ENCODE measurements around the gene ABHD12. TPM values are rescaled to one million over a fixed set of nuclear protein-coding genes. Genes with fewer than 3 reads are reported as not detected.

ABHD12 gene
- total and polyA plus RNA-seq, 4 experiments from 2014 or later = 25.9 to 30.9 (median 29.6) TPM

- Histone ChIP-seq H3K27ac (ENCODE audit: low read depth, low read length) (no peak overlapping the region), H3K36me3 (ENCODE audit: insufficient read depth, low read length) (peaks cover 5% of the 10 kb centered on the region), H3K4me1 (ENCODE audit: insufficient read depth, low read length) (no peaks in the 10 kb centered on the region), H3K9me3 (ENCODE audit: control insufficient read depth in 1 of 2, low read length in 2 of 2) (no peaks in the 10 kb centered on the region), H3K4me3 (ENCODE audit: low read length in 2 of 2) (no peak overlapping the region), H3K27me3 (ENCODE audit: insufficient read depth, low read length) (no peaks in the 10 kb centered on the region)
- no peaks in the 10 kb centered on the region for H3K27me3 Mint-ChIP-seq
- ChIA-PET POLR2A (ENCODE audit: partially characterized antibody) (no interaction called here), CTCF (ENCODE audit: partially characterized antibody) (interaction anchor here (0.7 to 4.0 kb wide), 7 partner anchors 7 to 1195 kb away, joined by 3 to 52 read pairs (median 5); no protein-coding TSS in a partner anchor)
- H3K4me3 Mint-ChIP-seq = no peak overlapping the region
- H3K27ac Mint-ChIP-seq = peak overlapping the region in 4 of 7 donors; percentile 32 to 62 (median 44)
- H3K4me1 Mint-ChIP-seq = peaks cover 0 to 4% (median 2%) of the 10 kb centered on the region in 4 donors
- H3K9me3 Mint-ChIP-seq = no peaks in the 10 kb centered on the region
- intact Hi-C loops (cut with micrococcal nuclease) = loop anchor here (10.0 kb wide), 1 partner anchor 302 kb away; the partner anchor contains the start of gene APMAP
- peaks cover 7 to 32% of the 10 kb centered on the region in 2 donors for H3K36me3 Mint-ChIP-seq
- peak; percentile 7 to 32 (median 15) for DNase-seq
Measured at GRCh38 chr20:25296094-25297093, 94.2 kb downstream of the ABHD12 start.

GRCh38 chr20:25295386-25296093 is 95.1 kb downstream of the ABHD12 start:
- H3K36me3 ChIP-seq (ENCODE audit: insufficient read depth, low read length) = peaks cover 5% of the 10 kb centered on the region
- no peak overlapping the region for H3K27ac ChIP-seq (ENCODE audit: low read depth, low read length)
- no peak overlapping the region for H3K4me3 Mint-ChIP-seq
- no peak overlapping the region for H3K4me3 ChIP-seq (ENCODE audit: low read length in 2 of 2)
- H3K27ac Mint-ChIP-seq = peak overlapping the region in 3 of 7 donors; percentile 12 to 47 (median 32)
- peak in 1 of 5 donors; percentile 4 for DNase-seq
- POLR2A ChIA-PET (ENCODE audit: partially characterized antibody) = no interaction called here
- H3K36me3 Mint-ChIP-seq = peaks cover 7 to 29% of the 10 kb centered on the region in 2 donors
- H3K9me3 Mint-ChIP-seq = no peaks in the 10 kb centered on the region
- no peaks in the 10 kb centered on the region for H3K4me1 ChIP-seq (ENCODE audit: insufficient read depth, low read length)
- intact Hi-C loops (cut with micrococcal nuclease) = loop anchor here (10.0 kb wide), 1 partner anchor 301 kb away; the partner anchor contains the start of gene APMAP
- H3K27me3 Mint-ChIP-seq = no peaks in the 10 kb centered on the region
- peaks cover 0 to 4% (median 2%) of the 10 kb centered on the region in 4 donors for H3K4me1 Mint-ChIP-seq
- H3K27me3 ChIP-seq (ENCODE audit: insufficient read depth, low read length) = no peaks in the 10 kb centered on the region
- CTCF ChIA-PET (ENCODE audit: partially characterized antibody) = interaction anchor here (0.7 to 4.0 kb wide), 10 partner anchors 8 to 1194 kb away, joined by 3 to 52 read pairs (median 4); no protein-coding TSS in a partner anchor
- no peaks in the 10 kb centered on the region for H3K9me3 ChIP-seq (ENCODE audit: control insufficient read depth in 1 of 2, low read length in 2 of 2)

- no peak overlapping the region for H3K4me3 Mint-ChIP-seq
- intact Hi-C loops (cut with micrococcal nuclease) = loop anchor here (1.0 to 10.0 kb wide), 2 partner anchors 105 to 300 kb away; partner anchors contain the start of gene APMAP
- no peaks in the 10 kb centered on the region for H3K9me3 Mint-ChIP-seq
- H3K27ac Mint-ChIP-seq = peak overlapping the region in 4 of 7 donors; percentile 41 to 72 (median 55)
- no peaks in the 10 kb centered on the region for H3K27me3 ChIP-seq (ENCODE audit: insufficient read depth, low read length)
- peak; percentile 33 to 44 (median 42) for DNase-seq
- ChIA-PET POLR2A (ENCODE audit: partially characterized antibody) (no interaction called here), CTCF (ENCODE audit: partially characterized antibody) (interaction anchor here (1.2 to 4.0 kb wide), 9 partner anchors 9 to 1193 kb away, joined by 3 to 52 read pairs (median 5); no protein-coding TSS in a partner anchor)
- H3K36me3 ChIP-seq (ENCODE audit: insufficient read depth, low read length) = peaks cover 5% of the 10 kb centered on the region
- H3K9me3 ChIP-seq (ENCODE audit: control insufficient read depth in 1 of 2, low read length in 2 of 2) = no peaks in the 10 kb centered on the region
- H3K4me1 Mint-ChIP-seq = peaks cover 0 to 4% (median 2%) of the 10 kb centered on the region in 4 donors
- no peaks in the 10 kb centered on the region for H3K4me1 ChIP-seq (ENCODE audit: insufficient read depth, low read length)
- H3K27ac ChIP-seq (ENCODE audit: low read depth, low read length) = no peak overlapping the region
- H3K4me3 ChIP-seq (ENCODE audit: low read length in 2 of 2) = no peak overlapping the region
- H3K27me3 Mint-ChIP-seq = no peaks in the 10 kb centered on the region
- peaks cover 7 to 33% of the 10 kb centered on the region in 2 donors for H3K36me3 Mint-ChIP-seq
Measured at GRCh38 chr20:25294459-25295385, 95.9 kb downstream of the ABHD12 start.

- Mint-ChIP-seq H3K4me3 (no peak overlapping the region), H3K36me3 (peaks cover 7 to 34% of the 10 kb centered on the region in 2 donors), H3K9me3 (no peaks in the 10 kb centered on the region), H3K27me3 (no peaks in the 10 kb centered on the region), H3K27ac (peak overlapping the region in 2 of 7 donors; percentile 42 to 68), H3K4me1 (peaks cover 0 to 4% (median 2%) of the 10 kb centered on the region in 4 donors)
- Histone ChIP-seq H3K4me1 (ENCODE audit: insufficient read depth, low read length) (no peaks in the 10 kb centered on the region), H3K27ac (ENCODE audit: low read depth, low read length) (no peak overlapping the region), H3K9me3 (ENCODE audit: control insufficient read depth in 1 of 2, low read length in 2 of 2) (no peaks in the 10 kb centered on the region), H3K4me3 (ENCODE audit: low read length in 2 of 2) (no peak overlapping the region), H3K27me3 (ENCODE audit: insufficient read depth, low read length) (no peaks in the 10 kb centered on the region), H3K36me3 (ENCODE audit: insufficient read depth, low read length) (peaks cover 5% of the 10 kb centered on the region)
- ChIA-PET CTCF (ENCODE audit: partially characterized antibody) (interaction anchor here (0.6 to 4.0 kb wide), 6 partner anchors 9 to 300 kb away, joined by 3 to 52 read pairs (median 5); no protein-coding TSS in a partner anchor), POLR2A (ENCODE audit: partially characterized antibody) (no interaction called here)
- intact Hi-C loops (cut with micrococcal nuclease) = loop anchor here (1.0 to 10.0 kb wide), 2 partner anchors 105 to 299 kb away; partner anchors contain the start of gene APMAP
- DNase-seq = no peak
Measured at GRCh38 chr20:25293910-25294458, 96.7 kb downstream of the ABHD12 start.

GRCh38 chr20:25293507-25293906 is 97.1 kb downstream of the ABHD12 start:
- no peaks in the 10 kb centered on the region for H3K27me3 Mint-ChIP-seq
- H3K27me3 ChIP-seq (ENCODE audit: insufficient read depth, low read length) = no peaks in the 10 kb centered on the region
- peaks cover 0 to 4% (median 2%) of the 10 kb centered on the region in 4 donors for H3K4me1 Mint-ChIP-seq
- POLR2A ChIA-PET (ENCODE audit: partially characterized antibody) = no interaction called here
- H3K4me3 Mint-ChIP-seq = no peak overlapping the region
- H3K4me1 ChIP-seq (ENCODE audit: insufficient read depth, low read length) = no peaks in the 10 kb centered on the region
- H3K36me3 ChIP-seq (ENCODE audit: insufficient read depth, low read length) = peaks cover 5% of the 10 kb centered on the region
- no peaks in the 10 kb centered on the region for H3K9me3 ChIP-seq (ENCODE audit: control insufficient read depth in 1 of 2, low read length in 2 of 2)
- no peaks in the 10 kb centered on the region for H3K9me3 Mint-ChIP-seq
- no peak overlapping the region for H3K27ac ChIP-seq (ENCODE audit: low read depth, low read length)
- H3K4me3 ChIP-seq (ENCODE audit: low read length in 2 of 2) = no peak overlapping the region
- intact Hi-C loops (cut with micrococcal nuclease) = loop anchor here (10.0 kb wide), 1 partner anchor 299 kb away; the partner anchor contains the start of gene APMAP
- peak overlapping the region in 3 of 7 donors; percentile 35 to 88 (median 79) for H3K27ac Mint-ChIP-seq
- DNase-seq = peak in 1 of 5 donors; percentile 13
- H3K36me3 Mint-ChIP-seq = peaks cover 7 to 34% of the 10 kb centered on the region in 2 donors
- CTCF ChIA-PET (ENCODE audit: partially characterized antibody) = interaction anchor here (0.6 to 4.0 kb wide), 5 partner anchors 10 to 300 kb away, joined by 3 to 52 read pairs (median 6); no protein-coding TSS in a partner anchor

Data from CD4-positive, alpha-beta memory T cell (primary cell).